Psoas muscle (tissue), 8 donors: ENCODE measurements around the gene KCNH6. TPM values are rescaled to one million over a fixed set of nuclear protein-coding genes. Genes with fewer than 3 reads are reported as not detected.

Experiments
- ATAC-seq, 4 donors: fragments of 200-7000 bp; cut with Tn5 transposase; one replicate each; pipeline ENCODE4 v1.9.1; 2020; ENCODE audit warnings: moderate library complexity in 3 of 4, mild to moderate bottlenecking in 2 of 4
- DNase-seq, 2 donors: peaks; one replicate each; pipeline ENCODE4 v3.0.0-alpha.2; 2020
- H3K27ac ChIP-seq: fragments of 200-600 bp; one replicate; pipeline ENCODE4 v1.8.0; 2022
- H3K27me3 ChIP-seq, 3 donors: fragments of 200-600 bp in 1 of 3; one replicate each; pipeline versions ENCODE4 v1.6.1 to v1.8.0; 2013 to 2022; ENCODE audit warnings: low read length in 2 of 3, mild to moderate bottlenecking in 2 of 3, moderate library complexity in 1 of 3; ENCODE audit not compliant: insufficient read depth in 3 of 3
- H3K36me3 ChIP-seq, 2 donors: fragments of 200-600 bp in 1 of 2; one replicate each; pipeline versions ENCODE4 v1.6.1 to v1.8.0; 2013 to 2022; ENCODE audit warnings: low read depth in 1 of 2, mild to moderate bottlenecking in 1 of 2, moderate library complexity in 1 of 2; ENCODE audit not compliant: insufficient read depth in 1 of 2
- H3K4me1 ChIP-seq: fragments of 200-600 bp; one replicate; pipeline ENCODE4 v1.8.0; 2022
- H3K4me3 ChIP-seq: fragments of 200-600 bp; one replicate; pipeline ENCODE4 v1.8.0; 2022; ENCODE audit warnings: mild to moderate bottlenecking
- H3K9me3 ChIP-seq: fragments of 200-600 bp; one replicate; pipeline ENCODE4 v1.8.0; 2022
- CTCF ChIP-seq: fragments of 200-600 bp; IDR thresholded peaks from one replicate; pipeline ENCODE4 v1.8.0; 2022; ENCODE audit warnings: antibody characterized with exemption
- WGBS, 3 donors: extraction: QIAGEN DNeasy Blood & Tissue Kit; methylation state at CpG; one replicate each; pipeline versions ENCODE4 v1.1.6 to v1.1.7; 2013; 5-methylcytosine and 5-hydroxymethylcytosine counted together
- intact Hi-C, 2 donors: fragments of 100-400 bp; cut with DNase I; formaldehyde crosslinking; loops; one replicate each; pipeline versions ENCODE4 v1.11.0 to v1.14.2; 2022
- polyA plus RNA-seq, 3 donors: library from polyadenylated mRNA; stranded (reverse); fragments of 200-250 nt; gene quantifications; one replicate each; pipeline ENCODE4 v1.2.3, GENCODE V29; 2013
- total RNA-seq, 4 donors: library from RNA; stranded (reverse); fragmentation: NEBNext Ultra II Directional in 2 of 4; extraction: Animal tissue kit (Norgen Biotek cat#: 25700) in 2 of 4; gene quantifications; one replicate each; pipeline versions ENCODE4 v1.2.1 to v1.2.4, GENCODE V29; 2021 to 2023
- donor health status: healthy with polysubstance abuse.
- donor health status: DM: no; HTN: no; CAD: no; lungs with moderate emphysema.
- donor health status: Bipolar disorder and iron deficiency.
- donor health status: healthy.
- donor health status: DM: yes; HTN: yes; CAD: no.
- donor health status: DM: no; HTN: no; CAD: no.
- donor health status: DM: no; HTN: no; CAD: no.
- donor health status: DM: yes; HTN: yes; CAD: no.

Gene KCNH6
- total and polyA plus RNA-seq, 7 donors = not detected

GRCh38 chr17:63578769-63579111, 55.6 kb downstream of the KCNH6 start:
- no peak for DNase-seq
- WGBS, 3 donors = 77 to 82% (median 79%) methylated on average over 5 of the region's 5 CpGs
- peaks cover 0 to 51% of the 10 kb centered on the region in 2 donors for H3K36me3 ChIP-seq
- intact Hi-C loops = no loop called here
- H3K4me3 ChIP-seq = no peak overlapping the region
- H3K9me3 ChIP-seq = no peaks in the 10 kb centered on the region
- TF ChIP-seq CTCF = no peak
- H3K4me1 ChIP-seq = no peaks in the 10 kb centered on the region
- H3K27me3 ChIP-seq = no peaks in the 10 kb centered on the region
- H3K27ac ChIP-seq = no peak overlapping the region
- ATAC-seq = no peak

- H3K27me3 ChIP-seq = no peaks in the 10 kb centered on the region
- 65 to 81% (median 74%) methylated on average over 11 of the region's 11 CpGs for WGBS, 3 donors
- no peak for TF ChIP-seq CTCF
- ATAC-seq (no peak), DNase-seq (no peak)
- H3K4me1 ChIP-seq = no peaks in the 10 kb centered on the region
- no peaks in the 10 kb centered on the region for H3K9me3 ChIP-seq
- no peak overlapping the region for H3K27ac ChIP-seq
- intact Hi-C loops = no loop called here
- H3K4me3 ChIP-seq = no peak overlapping the region
- H3K36me3 ChIP-seq = peaks cover 0 to 60% of the 10 kb centered on the region in 2 donors
Measured at GRCh38 chr17:63579633-63580032, 56.5 kb downstream of the KCNH6 start.

- intact Hi-C loops = no loop called here
Measured at GRCh38 chr17:63587770-63588169, 64.6 kb downstream of the KCNH6 start.

GRCh38 chr17:63588797-63589196, 65.6 kb downstream of the KCNH6 start:
- Histone ChIP-seq H3K27me3 (no peaks in the 10 kb centered on the region), H3K4me1 (no peaks in the 10 kb centered on the region), H3K36me3 (peaks cover 11 to 96% of the 10 kb centered on the region in 2 donors), H3K4me3 (no peak overlapping the region), H3K9me3 (no peaks in the 10 kb centered on the region), H3K27ac (no peak overlapping the region)
- intact Hi-C loops = no loop called here
- no peak for ATAC-seq
- no peak for DNase-seq
- no peak for TF ChIP-seq CTCF
- 87 to 90% (median 88%) methylated on average over 11 of the region's 11 CpGs for WGBS, 3 donors

More at GRCh38 chr17:63587770-63588169, 64.6 kb downstream of the KCNH6 start:
- Histone ChIP-seq H3K36me3 (peaks cover 11 to 97% of the 10 kb centered on the region in 2 donors), H3K4me3 (no peak overlapping the region), H3K4me1 (no peaks in the 10 kb centered on the region), H3K27me3 (no peaks in the 10 kb centered on the region), H3K9me3 (no peaks in the 10 kb centered on the region), H3K27ac (no peak overlapping the region)
- WGBS, 3 donors = 91 to 94% (median 93%) methylated on average over 5 of the region's 5 CpGs
- ATAC-seq (no peak), DNase-seq (no peak)
- TF ChIP-seq CTCF = no peak

GRCh38 chr17:63589646-63590045, 66.5 kb downstream of the KCNH6 start:
- DNase-seq = no peak
- no peak for TF ChIP-seq CTCF
- no peak overlapping the region for H3K27ac ChIP-seq
- no peak overlapping the region for H3K4me3 ChIP-seq
- ATAC-seq = no peak
- no peaks in the 10 kb centered on the region for H3K4me1 ChIP-seq
- 84 to 95% (median 88%) methylated on average over 1 of the region's 1 CpG for WGBS, 3 donors
- intact Hi-C loops = no loop called here
- H3K27me3 ChIP-seq = no peaks in the 10 kb centered on the region
- H3K36me3 ChIP-seq = peaks cover 11 to 89% of the 10 kb centered on the region in 2 donors
- no peaks in the 10 kb centered on the region for H3K9me3 ChIP-seq
